Choroid plexus epithelial cell (primary cell): Measurements from ENCODE around the gene PKP4.

ENCODE experiments used
- DNase-seq: peaks from one replicate; pipeline ENCODE4 v3.0.0-alpha.2; 2010; ENCODE audit warnings: low read depth
- H3K4me3 ChIP-seq: 2 replicates; pipeline ENCODE4 v1.5.1; 2011; ENCODE audit warnings: low read depth, mild to moderate bottlenecking, control low read depth, low read length, moderate library complexity
- TF ChIP-seq, protein P1 (sequence below): conservative IDR thresholded peaks from 2 replicates; pipeline ENCODE4 v1.5.1; 2011; ENCODE audit warnings: low read depth, mild to moderate bottlenecking, control low read depth, inconsistent platforms, low read length, moderate library complexity

The PKP4 gene

DNA sequence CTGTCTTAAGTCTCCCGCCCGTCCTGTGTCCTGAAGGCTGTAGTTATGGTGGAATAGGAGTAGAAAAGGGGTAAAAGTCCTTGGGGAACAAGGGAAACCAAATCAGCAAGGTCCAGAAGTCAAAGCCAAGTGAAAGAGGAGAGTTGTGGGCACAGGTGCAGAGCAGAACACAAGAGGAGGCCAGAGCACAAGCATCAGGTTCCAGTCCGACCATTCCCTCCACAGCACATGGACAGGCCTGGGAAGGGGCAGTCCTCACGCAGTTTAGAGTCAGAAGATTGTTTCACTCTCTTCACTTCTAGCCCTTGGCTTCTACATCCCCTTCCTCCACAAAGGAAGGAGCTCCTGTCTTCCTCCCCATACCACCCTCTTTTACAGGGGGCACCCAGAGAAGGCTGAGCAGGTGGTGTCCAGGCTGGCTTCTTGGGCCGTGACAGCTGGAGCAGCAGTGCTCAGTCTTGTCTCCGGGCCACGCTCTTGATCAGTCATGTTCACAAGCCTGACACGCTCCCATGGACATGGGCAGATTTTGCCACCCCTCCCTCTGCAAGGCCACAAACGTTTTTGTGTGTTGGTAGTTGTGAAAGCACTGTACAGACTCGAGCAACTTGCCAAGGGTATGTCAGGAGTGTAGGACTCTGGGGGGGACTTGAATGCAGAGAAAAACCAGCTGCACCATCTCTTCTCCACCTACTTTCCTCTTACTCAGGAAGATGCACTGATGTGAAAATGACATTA, 199.9 kb downstream of the PKP4 start:
- TF ChIP-seq, protein P1, sequence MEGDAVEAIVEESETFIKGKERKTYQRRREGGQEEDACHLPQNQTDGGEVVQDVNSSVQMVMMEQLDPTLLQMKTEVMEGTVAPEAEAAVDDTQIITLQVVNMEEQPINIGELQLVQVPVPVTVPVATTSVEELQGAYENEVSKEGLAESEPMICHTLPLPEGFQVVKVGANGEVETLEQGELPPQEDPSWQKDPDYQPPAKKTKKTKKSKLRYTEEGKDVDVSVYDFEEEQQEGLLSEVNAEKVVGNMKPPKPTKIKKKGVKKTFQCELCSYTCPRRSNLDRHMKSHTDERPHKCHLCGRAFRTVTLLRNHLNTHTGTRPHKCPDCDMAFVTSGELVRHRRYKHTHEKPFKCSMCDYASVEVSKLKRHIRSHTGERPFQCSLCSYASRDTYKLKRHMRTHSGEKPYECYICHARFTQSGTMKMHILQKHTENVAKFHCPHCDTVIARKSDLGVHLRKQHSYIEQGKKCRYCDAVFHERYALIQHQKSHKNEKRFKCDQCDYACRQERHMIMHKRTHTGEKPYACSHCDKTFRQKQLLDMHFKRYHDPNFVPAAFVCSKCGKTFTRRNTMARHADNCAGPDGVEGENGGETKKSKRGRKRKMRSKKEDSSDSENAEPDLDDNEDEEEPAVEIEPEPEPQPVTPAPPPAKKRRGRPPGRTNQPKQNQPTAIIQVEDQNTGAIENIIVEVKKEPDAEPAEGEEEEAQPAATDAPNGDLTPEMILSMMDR, result no peak
- DNase-seq, result no peak
- H3K4me3 ChIP-seq, result no peak overlapping the region

DNA sequence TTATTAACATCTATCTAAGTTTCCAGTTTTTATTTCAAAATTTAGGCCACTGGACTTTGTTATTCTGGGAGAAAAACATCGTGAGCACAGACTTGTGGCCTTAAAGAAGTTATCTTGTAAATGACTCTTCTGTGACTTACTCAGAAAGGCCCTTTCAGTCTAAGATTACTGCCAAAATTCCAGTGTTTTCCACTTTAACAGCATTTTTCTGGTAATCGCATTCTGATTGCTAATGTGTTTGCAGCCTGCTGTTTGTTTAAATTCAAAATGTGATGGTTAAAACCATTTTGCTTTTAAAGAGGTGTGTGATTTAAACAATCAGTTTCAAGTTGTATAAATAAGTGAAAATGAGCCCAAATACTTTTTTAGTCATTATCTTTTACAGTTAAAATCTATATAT, 201.6 kb downstream of the PKP4 start:
- TF ChIP-seq, protein P1, result no peak
- H3K4me3 ChIP-seq, result no peak overlapping the region
- no peak for DNase-seq

DNA sequence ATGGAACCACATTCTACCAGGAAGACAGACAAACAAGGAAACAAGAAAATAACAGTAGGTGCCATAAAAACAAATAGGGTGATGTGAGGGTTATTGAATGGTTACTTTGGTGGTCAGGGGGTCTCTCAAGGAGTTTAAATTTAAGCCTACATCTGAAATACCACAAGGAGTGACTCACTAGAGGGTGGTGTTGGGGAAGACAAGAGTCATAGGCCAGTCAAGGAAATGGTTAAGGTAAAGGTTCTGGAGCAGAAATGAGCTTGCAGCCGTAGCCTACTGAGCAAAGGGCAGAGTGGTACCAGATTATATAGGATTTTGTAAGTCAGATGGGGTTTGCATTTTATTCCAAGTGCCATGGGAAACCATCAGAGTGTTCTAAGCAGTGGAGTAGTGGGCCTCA, 202.7 kb downstream of the PKP4 start:
- TF ChIP-seq, protein P1, result no peak
- DNase-seq, result no peak
- no peak overlapping the region for H3K4me3 ChIP-seq

DNA sequence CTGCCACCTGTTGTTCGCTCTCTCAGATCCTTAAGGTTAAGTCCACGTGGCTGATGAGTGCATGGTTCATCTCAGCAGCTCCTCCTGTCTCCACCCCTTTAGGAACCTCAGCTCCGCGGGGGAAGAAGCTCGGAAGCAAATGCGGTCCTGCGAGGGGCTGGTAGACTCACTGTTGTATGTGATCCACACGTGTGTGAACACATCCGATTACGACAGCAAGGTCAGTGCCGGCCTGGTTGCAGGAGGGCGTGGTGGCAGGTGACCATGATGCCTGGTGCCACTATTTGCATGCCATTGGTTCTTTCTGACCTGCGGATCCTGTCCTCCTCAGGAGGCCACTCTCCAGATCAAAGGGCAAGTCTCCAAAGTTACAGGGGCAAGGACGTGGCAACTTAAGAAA, 204.5 kb downstream of the PKP4 start:
- no peak for DNase-seq

DNA sequence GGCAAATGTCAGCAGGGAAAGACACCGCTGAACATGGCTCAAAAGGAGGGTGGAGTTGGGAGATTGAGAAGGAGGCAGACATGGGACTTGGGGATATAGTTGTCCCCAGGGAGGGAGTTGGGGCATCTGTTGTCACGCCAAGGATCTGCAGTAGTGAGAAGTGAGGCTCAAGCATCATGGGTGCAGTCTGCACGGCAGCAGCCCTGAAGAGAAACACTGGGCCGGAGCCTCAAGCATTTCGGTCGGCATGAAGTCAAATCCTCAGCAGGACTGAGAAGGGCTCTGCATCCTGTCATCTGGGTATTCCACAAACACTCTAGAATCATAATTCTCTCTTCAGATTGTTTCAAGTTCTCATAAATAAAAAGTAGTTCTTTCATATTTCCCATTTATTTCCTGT, 205.7 kb downstream of the PKP4 start:
- no peak for DNase-seq
- no peak overlapping the region for H3K4me3 ChIP-seq
- TF ChIP-seq, protein P1, result no peak

More for the DNA sequence above, 204.5 kb downstream of the PKP4 start:
- no peak overlapping the region for H3K4me3 ChIP-seq
- TF ChIP-seq, protein P1, result no peak

DNA sequence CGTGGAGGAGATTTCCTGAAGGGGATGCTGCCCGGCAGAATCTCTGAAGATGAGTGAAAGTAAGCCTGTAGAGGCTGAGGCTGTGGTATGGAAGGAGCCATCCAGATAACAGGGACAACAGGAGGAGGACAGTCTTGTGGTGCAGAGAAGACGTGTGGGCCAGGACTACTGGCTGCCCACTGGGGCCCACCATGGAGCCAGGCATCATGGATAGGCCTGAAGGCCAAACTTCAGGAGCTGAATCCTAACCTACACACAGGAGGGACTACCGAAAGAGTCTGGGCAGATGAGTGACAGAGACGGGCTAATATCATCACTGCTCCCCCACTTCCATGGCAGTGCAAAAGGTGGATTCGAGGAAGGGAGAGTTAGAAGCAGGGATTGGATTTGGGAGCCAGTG, 207.0 kb downstream of the PKP4 start:
- H3K4me3 ChIP-seq, result no peak overlapping the region
- TF ChIP-seq, protein P1, result no peak
- no peak for DNase-seq

DNA sequence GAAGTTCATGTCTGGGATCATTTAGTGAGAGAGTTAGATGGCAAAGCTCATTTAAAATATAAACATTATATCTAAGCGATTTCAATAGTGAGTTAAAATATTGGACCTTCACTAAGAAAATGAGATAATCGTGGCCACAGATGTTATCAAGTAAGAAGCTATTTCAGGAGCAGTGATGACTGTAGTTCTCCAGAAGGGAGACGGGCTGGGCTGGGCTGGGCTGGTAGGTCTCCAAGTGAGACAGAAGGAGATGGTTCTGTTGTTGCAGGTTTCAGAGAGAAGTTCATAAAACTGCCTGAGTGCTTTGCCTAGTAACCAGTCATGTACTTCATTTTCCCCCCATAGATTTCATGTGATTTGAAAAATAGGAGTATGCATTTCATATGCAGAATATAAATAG, 208.2 kb downstream of the PKP4 start:
- DNase-seq, result no peak
- TF ChIP-seq, protein P1, result no peak
- H3K4me3 ChIP-seq, result no peak overlapping the region
